ENCODE measurements around the gene KCNK7. TPM values are rescaled to one million over a fixed set of nuclear protein-coding genes. Genes with fewer than 3 reads are reported as not detected.

The KCNK7 gene
- total RNA-seq, 1 experiment from 2014 or later = 0.61 TPM

DNA sequence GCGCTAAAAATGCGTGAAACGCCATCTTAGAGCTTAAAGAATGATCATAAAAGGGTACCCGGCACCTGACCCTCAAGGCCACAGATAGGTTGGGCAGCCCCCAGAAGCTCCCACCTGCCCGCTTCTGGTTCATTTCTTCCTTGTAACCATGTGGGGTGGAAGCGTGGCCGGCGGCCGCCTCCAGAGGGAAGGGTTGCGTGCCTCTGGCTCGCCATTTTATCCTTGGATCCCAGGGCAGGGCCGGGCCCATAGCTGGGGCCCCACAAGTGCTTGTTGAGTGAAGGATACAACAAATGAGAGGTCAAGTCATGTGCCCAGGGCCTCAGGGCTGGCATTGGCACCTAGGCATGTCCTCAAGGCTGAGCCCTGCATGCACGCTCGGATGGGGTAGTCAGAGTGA is 25.9 kb upstream of the KCNK7 start:
- ChIA-PET POLR2A (no interaction called here), RAD21 (ENCODE audit: low non-redundant PET in 1 of 2, low total read pairs in 2 of 2, uncharacterized antibody in 2 of 2, unreplicated experiment in 2 of 2) (no interaction called here)
- H3K36me3 ChIP-seq (ENCODE audit: control insufficient read depth in 1 of 2, insufficient read depth in 2 of 2, low read length in 2 of 2) = peaks cover 22 to 29% of the 10 kb centered on the region in 2 experiments; a peak in 3 of 4 replicates

More for the DNA sequence above, 25.9 kb upstream of the KCNK7 start:
- ATAC-seq (no peak), DNase-seq (ENCODE audit: low read depth, low spot score) (no peak)
- no peak overlapping the region for H3K4me2 ChIP-seq (ENCODE audit: low read length)
- no peak overlapping the region for H2AFZ ChIP-seq (ENCODE audit: low read depth, low read length, poor library complexity, severe bottlenecking)
- peaks cover 4 to 9% of the 10 kb centered on the region in 2 experiments for H3K4me1 ChIP-seq (ENCODE audit: control insufficient read depth in 1 of 2, insufficient read depth in 2 of 2, low read length in 2 of 2)
- TF ChIP-seq SIN3A (IDR thresholded peaks at IDR 0.05; ENCODE audit: low read depth) (no peak), ZFX (IDR thresholded peaks at IDR 0.05) (no peak), FOSL1 (IDR thresholded peaks at IDR 0.05; ENCODE audit: low read depth) (no peak), REST (IDR thresholded peaks at IDR 0.05; ENCODE audit: low read depth) (no peak), CTCF (IDR thresholded peaks at IDR 0.05 in 2 of 3, conservative IDR thresholded peaks at IDR 0.05 in 1 of 3; ENCODE audit: borderline replicate concordance in 1 of 3, insufficient read depth in 1 of 3, low read depth in 2 of 3, low read length in 2 of 3) (no peak), JUND (IDR thresholded peaks at IDR 0.05) (no peak), POLR2A (IDR thresholded peaks at IDR 0.05; ENCODE audit: borderline replicate concordance, extremely low read depth, insufficient read depth, insufficient read length) (no peak), EGR1 (IDR thresholded peaks at IDR 0.05; ENCODE audit: low read depth) (no peak), TCF7L2 (IDR thresholded peaks at IDR 0.05; ENCODE audit: borderline replicate concordance, extremely low read depth, insufficient read depth, insufficient read length) (no peak), EZH2phosphoT487 (IDR thresholded peaks at IDR 0.05; ENCODE audit: borderline replicate concordance) (no peak), CEBPB (IDR thresholded peaks at IDR 0.05; ENCODE audit: low read depth) (no peak)
- TF ChIP-seq, protein P1, sequence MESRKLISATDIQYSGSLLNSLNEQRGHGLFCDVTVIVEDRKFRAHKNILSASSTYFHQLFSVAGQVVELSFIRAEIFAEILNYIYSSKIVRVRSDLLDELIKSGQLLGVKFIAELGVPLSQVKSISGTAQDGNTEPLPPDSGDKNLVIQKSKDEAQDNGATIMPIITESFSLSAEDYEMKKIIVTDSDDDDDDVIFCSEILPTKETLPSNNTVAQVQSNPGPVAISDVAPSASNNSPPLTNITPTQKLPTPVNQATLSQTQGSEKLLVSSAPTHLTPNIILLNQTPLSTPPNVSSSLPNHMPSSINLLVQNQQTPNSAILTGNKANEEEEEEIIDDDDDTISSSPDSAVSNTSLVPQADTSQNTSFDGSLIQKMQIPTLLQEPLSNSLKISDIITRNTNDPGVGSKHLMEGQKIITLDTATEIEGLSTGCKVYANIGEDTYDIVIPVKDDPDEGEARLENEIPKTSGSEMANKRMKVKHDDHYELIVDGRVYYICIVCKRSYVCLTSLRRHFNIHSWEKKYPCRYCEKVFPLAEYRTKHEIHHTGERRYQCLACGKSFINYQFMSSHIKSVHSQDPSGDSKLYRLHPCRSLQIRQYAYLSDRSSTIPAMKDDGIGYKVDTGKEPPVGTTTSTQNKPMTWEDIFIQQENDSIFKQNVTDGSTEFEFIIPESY (IDR thresholded peaks at IDR 0.05; ENCODE audit: extremely low read depth, insufficient replicate concordance, low read length) = no peak
- TF ChIP-seq, protein P2, sequence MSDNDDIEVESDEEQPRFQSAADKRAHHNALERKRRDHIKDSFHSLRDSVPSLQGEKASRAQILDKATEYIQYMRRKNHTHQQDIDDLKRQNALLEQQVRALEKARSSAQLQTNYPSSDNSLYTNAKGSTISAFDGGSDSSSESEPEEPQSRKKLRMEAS (IDR thresholded peaks at IDR 0.05) = no peak
- H3K9ac ChIP-seq (ENCODE audit: low read length) = no peak overlapping the region
- H3K27me3 ChIP-seq (ENCODE audit: insufficient read depth, low read length) = no peaks in the 10 kb centered on the region
- H3K9me2 ChIP-seq (ENCODE audit: insufficient read depth) = no peaks in the 10 kb centered on the region
- no peaks in the 10 kb centered on the region for H3K9me3 ChIP-seq (ENCODE audit: control insufficient read depth in 1 of 2, insufficient read depth in 1 of 2, low read depth in 1 of 2, low read length in 2 of 2)
- no peak overlapping the region for H3K27ac ChIP-seq (ENCODE audit: low read depth, low read length)
- H3K79me2 ChIP-seq (ENCODE audit: insufficient read depth, low read length) = peaks cover 26% of the 10 kb centered on the region
- CTCF ChIA-PET = no interaction called here
- intact Hi-C loops (cut with micrococcal nuclease) = no loop called here
- BruUV-seq (replicated peaks) = no TSS peak
- H4K20me1 ChIP-seq (ENCODE audit: insufficient read depth) = no peaks in the 10 kb centered on the region
- no peak overlapping the region for H3K4me3 ChIP-seq (replicated peaks in 1 of 2; ENCODE audit: low read depth in 1 of 2, low read length in 2 of 2)
